Glutamatergic neuron (in vitro differentiated cells): Measurements from ENCODE around the gene DENND5A. TPM values are rescaled to one million over a fixed set of nuclear protein-coding genes. Genes with fewer than 3 reads are reported as not detected.

Experiments
- DNase-seq: peaks from one replicate; pipeline ENCODE4 v3.0.0; 2022
- H3K27ac Mint-ChIP-seq: one replicate; pipeline ENCODE4 v1.8.0; 2020; ENCODE audit warnings: mild to moderate bottlenecking, mixed read lengths, inconsistent platforms; ENCODE audit not compliant: unreplicated experiment
- H3K27me3 Mint-ChIP-seq: one replicate; pipeline ENCODE4 v1.8.0; 2020; ENCODE audit warnings: mild to moderate bottlenecking, moderate library complexity, mixed read lengths, inconsistent platforms; ENCODE audit not compliant: unreplicated experiment
- H3K36me3 Mint-ChIP-seq: one replicate; pipeline ENCODE4 v1.8.0; 2020; ENCODE audit warnings: mild to moderate bottlenecking, mixed read lengths, inconsistent platforms; ENCODE audit not compliant: unreplicated experiment
- H3K4me1 Mint-ChIP-seq: one replicate; pipeline ENCODE4 v1.8.0; 2020; ENCODE audit warnings: mild to moderate bottlenecking, low read depth, mixed read lengths, inconsistent platforms; ENCODE audit not compliant: unreplicated experiment
- H3K4me3 Mint-ChIP-seq: one replicate; pipeline ENCODE4 v1.8.0; 2020; ENCODE audit warnings: mild to moderate bottlenecking, mixed read lengths, inconsistent platforms; ENCODE audit not compliant: unreplicated experiment
- H3K9me3 Mint-ChIP-seq: one replicate; pipeline ENCODE4 v1.8.0; 2020; ENCODE audit warnings: mild to moderate bottlenecking, moderate library complexity, mixed read lengths, inconsistent platforms; ENCODE audit not compliant: unreplicated experiment
- CTCF ChIP-seq: fragments of 200-600 bp; sonication (generic); IDR thresholded peaks from one replicate; pipeline ENCODE4 v1.5.0; 2021; ENCODE audit not compliant: partially characterized antibody, unreplicated experiment
- total RNA-seq: library from RNA; stranded (reverse); fragmentation: NEBNext Ultra II Directional; extraction: Animal tissue kit (Norgen Biotek cat#: 25700); gene quantifications from one replicate; pipeline ENCODE4 v1.2.1, GENCODE V29; 2021; ENCODE audit not compliant: unreplicated experiment

Gene DENND5A
- total RNA-seq, 1 donor from 2014 or later, result 155 TPM

DNA sequence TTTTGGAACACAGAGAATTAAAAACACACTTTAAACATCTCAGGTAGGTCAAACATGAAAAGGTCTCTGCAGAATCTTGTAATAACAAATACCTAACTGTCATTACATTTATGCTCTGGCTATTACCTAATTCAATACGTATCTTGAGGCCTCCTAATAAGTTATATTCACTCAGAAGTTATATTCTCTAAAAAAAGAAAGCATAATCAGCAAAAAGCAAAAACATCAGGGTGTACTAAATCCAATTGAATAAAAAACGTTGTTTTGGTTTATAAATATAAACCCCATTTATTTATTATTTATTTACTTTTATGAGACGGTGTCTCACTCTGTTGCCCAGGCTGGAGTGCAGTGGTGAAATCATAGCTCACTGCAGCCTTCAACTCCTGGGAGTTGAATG is 39.0 kb upstream of the DENND5A start:
- Mint-ChIP-seq H3K4me1 (no peaks in the 10 kb centered on the region), H3K27me3 (peaks cover 2% of the 10 kb centered on the region), H3K4me3 (no peak overlapping the region), H3K27ac (no peak overlapping the region), H3K9me3 (peaks cover 7% of the 10 kb centered on the region), H3K36me3 (peaks cover 6% of the 10 kb centered on the region)
- no peak for DNase-seq
- no peak for TF ChIP-seq CTCF

DNA sequence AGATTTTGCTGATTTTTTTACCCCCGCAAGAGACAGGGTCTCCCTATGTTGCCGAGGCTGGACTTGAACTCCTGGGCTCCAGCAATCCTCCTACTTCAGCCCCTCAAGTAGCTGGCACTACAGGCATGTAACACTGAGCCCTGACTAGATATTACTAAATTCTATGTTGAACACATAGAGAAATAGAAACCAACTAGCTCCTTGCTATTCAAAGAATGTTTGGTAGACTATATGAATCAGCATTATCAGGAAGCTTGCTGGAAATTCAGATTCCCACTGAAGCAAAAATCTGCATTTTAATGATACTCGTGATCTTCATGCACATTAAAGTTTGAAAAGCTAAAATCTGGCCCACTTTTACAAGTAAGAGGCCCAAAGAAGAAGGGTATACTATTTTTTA is 37.3 kb upstream of the DENND5A start:
- Mint-ChIP-seq H3K4me1 (no peaks in the 10 kb centered on the region), H3K27me3 (peaks cover 2% of the 10 kb centered on the region), H3K4me3 (no peak overlapping the region), H3K27ac (no peak overlapping the region), H3K9me3 (peaks cover 3% of the 10 kb centered on the region), H3K36me3 (no peaks in the 10 kb centered on the region)
- no peak for DNase-seq
- TF ChIP-seq CTCF, result no peak

- no peak for DNase-seq
- Mint-ChIP-seq H3K27ac (no peak overlapping the region), H3K9me3 (peaks cover under 1% of the 10 kb centered on the region), H3K27me3 (no peaks in the 10 kb centered on the region), H3K4me3 (no peak overlapping the region), H3K36me3 (no peaks in the 10 kb centered on the region), H3K4me1 (no peaks in the 10 kb centered on the region)
- TF ChIP-seq CTCF, result no peak
Measured at GRCh38 chr11:9301720-9302119, 36.6 kb upstream of the DENND5A start.

- Mint-ChIP-seq H3K36me3 (no peaks in the 10 kb centered on the region), H3K4me1 (no peaks in the 10 kb centered on the region), H3K27me3 (no peaks in the 10 kb centered on the region), H3K27ac (no peak overlapping the region), H3K4me3 (no peak overlapping the region), H3K9me3 (no peaks in the 10 kb centered on the region)
- TF ChIP-seq CTCF, result no peak
- no peak for DNase-seq
Measured at GRCh38 chr11:9293646-9294045, 28.5 kb upstream of the DENND5A start.

- Mint-ChIP-seq H3K27ac (no peak overlapping the region), H3K27me3 (no peaks in the 10 kb centered on the region), H3K4me3 (no peak overlapping the region), H3K4me1 (no peaks in the 10 kb centered on the region), H3K9me3 (no peaks in the 10 kb centered on the region), H3K36me3 (no peaks in the 10 kb centered on the region)
- no peak for TF ChIP-seq CTCF
- no peak for DNase-seq
Measured at GRCh38 chr11:9285850-9286587, 20.9 kb upstream of the DENND5A start.
